Measurements from ENCODE around the gene COX7B2. TPM values are rescaled to one million over a fixed set of nuclear protein-coding genes. Genes with fewer than 3 reads are reported as not detected.

Gene COX7B2
- total and polyA plus RNA-seq, 9 of the 15 experiments (the other 6 are each of a cell fraction or from before 2014, with no cell fraction given) = 0.33 to 3.5 (median 0.67) TPM; not detected in 3

DNA sequence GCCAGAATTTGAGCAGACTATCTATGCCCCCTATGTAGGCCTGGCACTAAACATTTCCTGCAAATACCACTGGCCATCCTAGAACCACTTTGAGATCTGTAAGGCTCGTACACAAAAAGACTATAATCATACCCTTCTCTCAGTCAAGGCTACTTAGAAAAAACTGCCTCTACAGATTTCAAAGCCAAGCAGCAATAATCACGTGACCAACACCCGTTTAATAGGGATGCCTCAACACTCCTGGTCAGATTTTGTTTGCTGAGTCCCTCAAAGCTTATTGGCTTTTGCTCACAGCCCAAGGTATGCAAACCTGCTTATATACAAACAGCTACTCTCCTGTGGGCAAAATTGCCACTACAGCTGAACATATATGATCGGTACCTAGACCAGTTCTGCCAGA, 897 bp downstream of the COX7B2 start:
- no peak overlapping the region for H2AFZ ChIP-seq (ENCODE audit: low read depth, low read length)
- H3K9me3 ChIP-seq (replicated peaks; ENCODE audit: control insufficient read depth, insufficient read depth, low read depth, low read length) = no peaks in the 10 kb centered on the region
- ChIA-PET CTCF (ENCODE audit: low intra/inter-chr PET ratio) (no interaction called here), POLR2A (no interaction called here)
- FAIRE-seq (no peak), DNase-seq (ENCODE audit: extremely low read depth in 1 of 4, low spot score in 3 of 4) (no peak), ATAC-seq (no peak)
- no peaks in the 10 kb centered on the region for H3K36me3 ChIP-seq (ENCODE audit: control insufficient read depth, insufficient read depth, low read length)
- BruUV-seq (replicated peaks) = no TSS peak
- WGBS (ENCODE audit: insufficient coverage, low coverage, missing lambda C conversion rate) = 0% methylated on average over 4 of the region's 4 CpGs
- no peaks in the 10 kb centered on the region for H4K20me1 ChIP-seq (replicated peaks; ENCODE audit: control insufficient read depth, insufficient read depth, low read length)
- no peak overlapping the region for H3K9ac ChIP-seq (ENCODE audit: insufficient read depth in 1 of 2, low read depth in 2 of 2, low read length in 2 of 2)
- intact Hi-C loops (cut with micrococcal nuclease) = no loop called here
- no peaks in the 10 kb centered on the region for H3K9me1 ChIP-seq (ENCODE audit: control insufficient read depth, insufficient read depth, low read length)
- H3K4me1 ChIP-seq (replicated peaks in 1 of 2; ENCODE audit: control insufficient read depth in 2 of 2, insufficient read depth in 2 of 2, low read length in 2 of 2) = no peaks in the 10 kb centered on the region
- no peak overlapping the region for H3K4me2 ChIP-seq (ENCODE audit: insufficient read depth, low read length)
- H3K4me3 ChIP-seq = no peak overlapping the region
- H3K79me2 ChIP-seq (ENCODE audit: control insufficient read depth, insufficient read depth, low read length) = no peaks in the 10 kb centered on the region
- in situ Hi-C loops (cut with MboI) = no loop called here
- H3K27me3 ChIP-seq (ENCODE audit: control insufficient read depth in 2 of 2, insufficient read depth in 2 of 2, low read length in 2 of 2) = no peaks in the 10 kb centered on the region
- TF ChIP-seq, protein P1, sequence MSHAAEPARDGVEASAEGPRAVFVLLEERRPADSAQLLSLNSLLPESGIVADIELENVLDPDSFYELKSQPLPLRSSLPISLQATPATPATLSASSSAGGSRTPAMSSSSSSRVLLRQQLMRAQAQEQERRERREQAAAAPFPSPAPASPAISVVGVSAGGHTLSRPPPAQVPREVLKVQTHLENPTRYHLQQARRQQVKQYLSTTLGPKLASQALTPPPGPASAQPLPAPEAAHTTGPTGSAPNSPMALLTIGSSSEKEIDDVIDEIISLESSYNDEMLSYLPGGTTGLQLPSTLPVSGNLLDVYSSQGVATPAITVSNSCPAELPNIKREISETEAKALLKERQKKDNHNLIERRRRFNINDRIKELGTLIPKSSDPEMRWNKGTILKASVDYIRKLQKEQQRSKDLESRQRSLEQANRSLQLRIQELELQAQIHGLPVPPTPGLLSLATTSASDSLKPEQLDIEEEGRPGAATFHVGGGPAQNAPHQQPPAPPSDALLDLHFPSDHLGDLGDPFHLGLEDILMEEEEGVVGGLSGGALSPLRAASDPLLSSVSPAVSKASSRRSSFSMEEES (CRISPR knock-in tag; IDR thresholded peaks at IDR 0.05) = peak; percentile 85
- TF ChIP-seq, protein P2, sequence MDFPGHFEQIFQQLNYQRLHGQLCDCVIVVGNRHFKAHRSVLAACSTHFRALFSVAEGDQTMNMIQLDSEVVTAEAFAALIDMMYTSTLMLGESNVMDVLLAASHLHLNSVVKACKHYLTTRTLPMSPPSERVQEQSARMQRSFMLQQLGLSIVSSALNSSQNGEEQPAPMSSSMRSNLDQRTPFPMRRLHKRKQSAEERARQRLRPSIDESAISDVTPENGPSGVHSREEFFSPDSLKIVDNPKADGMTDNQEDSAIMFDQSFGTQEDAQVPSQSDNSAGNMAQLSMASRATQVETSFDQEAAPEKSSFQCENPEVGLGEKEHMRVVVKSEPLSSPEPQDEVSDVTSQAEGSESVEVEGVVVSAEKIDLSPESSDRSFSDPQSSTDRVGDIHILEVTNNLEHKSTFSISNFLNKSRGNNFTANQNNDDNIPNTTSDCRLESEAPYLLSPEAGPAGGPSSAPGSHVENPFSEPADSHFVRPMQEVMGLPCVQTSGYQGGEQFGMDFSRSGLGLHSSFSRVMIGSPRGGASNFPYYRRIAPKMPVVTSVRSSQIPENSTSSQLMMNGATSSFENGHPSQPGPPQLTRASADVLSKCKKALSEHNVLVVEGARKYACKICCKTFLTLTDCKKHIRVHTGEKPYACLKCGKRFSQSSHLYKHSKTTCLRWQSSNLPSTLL (IDR thresholded peaks at IDR 0.05) = no peak
- TF ChIP-seq, protein P3, sequence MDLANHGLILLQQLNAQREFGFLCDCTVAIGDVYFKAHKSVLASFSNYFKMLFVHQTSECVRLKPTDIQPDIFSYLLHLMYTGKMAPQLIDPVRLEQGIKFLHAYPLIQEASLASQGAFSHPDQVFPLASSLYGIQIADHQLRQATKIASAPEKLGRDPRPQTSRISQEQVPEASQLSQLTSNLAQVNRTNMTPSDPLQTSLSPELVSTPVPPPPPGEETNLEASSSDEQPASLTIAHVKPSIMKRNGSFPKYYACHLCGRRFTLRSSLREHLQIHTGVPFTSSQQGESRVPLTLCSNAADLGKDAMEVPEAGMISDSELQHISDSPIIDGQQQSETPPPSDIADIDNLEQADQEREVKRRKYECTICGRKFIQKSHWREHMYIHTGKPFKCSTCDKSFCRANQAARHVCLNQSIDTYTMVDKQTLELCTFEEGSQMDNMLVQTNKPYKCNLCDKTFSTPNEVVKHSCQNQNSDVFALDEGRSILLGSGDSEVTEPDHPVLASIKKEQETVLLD (IDR thresholded peaks at IDR 0.05) = no peak
- H3K27ac ChIP-seq (ENCODE audit: extremely low read depth, low read depth, low read length) = no peak overlapping the region
